HT1080 (cell line): ENCODE data around the gene GALNT17. TPM values are rescaled to one million over a fixed set of nuclear protein-coding genes. Genes with fewer than 3 reads are reported as not detected.

Source experiments
- DNase-seq: peaks from one replicate; pipeline ENCODE4 v3.0.0-alpha.2; 2015; ENCODE audit warnings: low read depth
- total RNA-seq: library from RNA; depleted of rRNA; stranded (reverse); fragments of >200 nt; shearing (Covaris generic); gene quantifications from 2 replicates; pipeline ENCODE4 v1.2.3, GENCODE V29; 2014

The GALNT17 gene
- total RNA-seq, 1 experiment from 2014 or later, result not detected

- no peak for DNase-seq
These were observed 321.7 kb downstream of the GALNT17 start for GRCh38 chr7:71453630-71454029.

GRCh38 chr7:71454981-71455380, 323.0 kb downstream of the GALNT17 start:
- no peak for DNase-seq

- no peak for DNase-seq
These were observed 325.1 kb downstream of the GALNT17 start for GRCh38 chr7:71457021-71457420.

- DNase-seq, result no peak
These were observed 326.1 kb downstream of the GALNT17 start for GRCh38 chr7:71457846-71458590.

GRCh38 chr7:71459132-71459531, 327.2 kb downstream of the GALNT17 start:
- no peak for DNase-seq

GRCh38 chr7:71461572-71461971, 329.6 kb downstream of the GALNT17 start:
- DNase-seq, result no peak

GRCh38 chr7:71465741-71466189, 333.8 kb downstream of the GALNT17 start:
- no peak for DNase-seq

- DNase-seq, result no peak
These were observed 334.7 kb downstream of the GALNT17 start for GRCh38 chr7:71466448-71467145.

GRCh38 chr7:71470326-71470725, 338.4 kb downstream of the GALNT17 start:
- no peak for DNase-seq

GRCh38 chr7:71470830-71471229, 338.9 kb downstream of the GALNT17 start:
- DNase-seq, result no peak

- no peak for DNase-seq
These were observed 341.0 kb downstream of the GALNT17 start for GRCh38 chr7:71472962-71473361.

- DNase-seq, result no peak
These were observed 341.5 kb downstream of the GALNT17 start for GRCh38 chr7:71473366-71473967.

GRCh38 chr7:71477441-71477840, 345.5 kb downstream of the GALNT17 start:
- DNase-seq, result no peak

- DNase-seq, result no peak
These were observed 347.3 kb downstream of the GALNT17 start for GRCh38 chr7:71479231-71479630.

GRCh38 chr7:71480791-71481190, 348.8 kb downstream of the GALNT17 start:
- DNase-seq, result peak; percentile 24

- no peak for DNase-seq
These were observed 350.3 kb downstream of the GALNT17 start for GRCh38 chr7:71482284-71482683.

GRCh38 chr7:71484380-71484779, 352.4 kb downstream of the GALNT17 start:
- no peak for DNase-seq

- DNase-seq, result no peak
These were observed 353.6 kb downstream of the GALNT17 start for GRCh38 chr7:71485586-71485985.

GRCh38 chr7:71486414-71486813, 354.5 kb downstream of the GALNT17 start:
- no peak for DNase-seq

GRCh38 chr7:71486856-71487628, 355.1 kb downstream of the GALNT17 start:
- DNase-seq, result peak; percentile 56

GRCh38 chr7:71488308-71488707, 356.4 kb downstream of the GALNT17 start:
- peak; percentile 59 for DNase-seq

GRCh38 chr7:71491336-71491735, 359.4 kb downstream of the GALNT17 start:
- DNase-seq, result no peak
